ENCODE data around the gene ADCK2. TPM values are rescaled to one million over a fixed set of nuclear protein-coding genes. Genes with fewer than 3 reads are reported as not detected.
"Not testable (repeated sequence)": the region's sequence is repeated elsewhere in the genome, so short reads cannot be mapped to it uniquely, and the experiment has no call there.

Gene ADCK2
- total RNA-seq, 1 experiment from 2014 or later, result 15.4 TPM

DNA sequence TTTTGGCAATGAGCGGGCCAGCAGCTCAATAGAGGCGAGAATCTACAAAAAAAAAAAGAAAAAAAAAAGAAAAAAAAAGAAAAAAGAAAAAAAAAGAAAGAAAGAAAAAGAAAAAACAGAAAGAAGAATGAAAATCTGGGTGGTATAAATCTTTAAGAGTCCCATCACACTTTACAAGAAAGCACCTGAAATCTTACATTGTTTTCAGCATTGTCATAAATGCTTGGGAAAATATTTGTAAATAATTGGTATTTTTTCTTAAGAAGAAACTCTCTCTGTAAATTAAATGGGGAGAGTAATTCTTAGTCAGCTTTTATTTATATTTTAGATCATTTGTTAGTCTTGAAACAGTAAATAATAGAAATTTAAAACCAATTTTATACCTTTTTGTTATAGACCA lies 62.0 kb downstream of the ADCK2 start:
- DNase-seq (ENCODE audit: low read depth), result no peak

DNA sequence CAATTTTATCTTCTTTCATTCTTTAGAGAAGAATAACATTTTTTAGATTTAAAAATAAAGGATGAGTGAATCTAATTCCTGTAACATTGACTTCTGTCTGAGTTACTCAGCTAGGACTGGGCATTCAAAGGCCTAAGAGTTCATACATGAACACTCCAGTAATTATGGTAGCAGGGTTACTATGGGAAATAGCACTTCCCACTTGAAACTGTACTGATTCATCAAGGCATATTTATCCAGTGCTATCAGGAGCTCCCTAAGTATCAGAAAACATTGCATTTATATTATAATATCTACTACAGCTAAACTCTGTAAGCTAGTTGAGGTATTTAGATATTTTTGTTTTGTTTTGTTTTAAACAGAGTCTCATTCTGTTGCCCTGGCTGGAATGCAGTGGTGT lies 65.5 kb downstream of the ADCK2 start:
- no peak for DNase-seq (ENCODE audit: low read depth)

DNA sequence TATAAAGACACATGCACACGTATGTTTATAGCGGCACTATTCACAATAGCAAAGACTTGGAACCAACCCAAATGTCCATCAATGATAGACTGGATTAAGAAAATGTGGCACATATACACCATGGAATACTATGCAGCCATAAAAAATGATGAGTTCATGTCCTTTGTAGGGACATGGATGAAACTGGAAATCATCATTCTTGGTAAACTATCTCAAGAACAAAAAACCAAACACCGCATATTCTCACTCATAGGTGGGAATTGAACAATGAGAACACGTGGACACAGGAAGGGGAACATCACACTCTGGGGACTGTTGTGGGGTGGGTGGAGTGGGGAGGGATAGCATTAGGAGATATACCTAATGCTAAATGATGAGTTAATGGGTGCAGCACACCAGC lies 70.5 kb downstream of the ADCK2 start:
- DNase-seq (ENCODE audit: low read depth), result not testable (repeated sequence)

DNA sequence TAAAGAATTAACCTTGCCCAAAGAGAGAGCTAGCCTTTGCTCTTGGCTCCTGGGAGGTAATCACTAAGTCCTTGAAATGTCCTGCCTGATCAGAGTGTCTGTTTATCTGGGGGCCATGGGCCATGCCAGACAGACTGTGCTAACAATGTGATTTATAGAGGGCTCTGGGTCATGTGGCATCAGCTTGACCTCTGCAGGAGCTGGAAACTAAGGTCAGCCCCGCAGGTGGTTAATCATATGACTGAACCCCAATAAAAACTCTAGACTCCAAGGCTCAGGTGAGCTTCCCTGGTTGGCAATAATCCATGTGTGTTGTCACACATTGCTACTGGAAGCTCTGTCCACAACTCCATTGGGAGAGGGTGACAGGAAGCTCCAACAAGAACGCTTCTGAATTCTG lies 71.3 kb downstream of the ADCK2 start:
- DNase-seq (ENCODE audit: low read depth), result no peak

Other genes starting within 250 kb of the ADCK2 start
- 55.5 and 61.4 TPM in 2 replicates for gene MKRN1, start 193.4 kb upstream of the ADCK2 start, total RNA-seq (2014; rRNA removed; shearing (Covaris generic))
- 5.4 and 6.5 TPM in 2 replicates for gene DENND2A, start 32.1 kb upstream of the ADCK2 start, total RNA-seq (2014; rRNA removed; shearing (Covaris generic))
- 404 and 566 TPM in 2 replicates for gene NDUFB2, start 23.8 kb downstream of the ADCK2 start, total RNA-seq (2014; rRNA removed; shearing (Covaris generic))

Measured in Daoy (cell line).